NCI-H2171 treated with DMSO at 0.1 percent for 48 hours (cell line): ENCODE measurements around the gene CAPN3.
"Not testable (repeated sequence)": the region's sequence is repeated elsewhere in the genome, so short reads cannot be mapped to it uniquely, and the experiment has no call there.

Experiments used
- DNase-seq: peaks from one replicate; lab custom pipeline; 2025; lab: John Stamatoyannopoulos, UW

Gene CAPN3

GRCh38 chr15:42359249-42359648 lies at the start of gene CAPN3:
TSS of gene CAPN3 (plus strand) at chr15:42359501. CDS start at chr15:42359806, 305 bp downstream.
- no peak for DNase-seq

- DNase-seq: no peak
These were observed 45.8 kb upstream of the CAPN3 start for GRCh38 chr15:42313463-42313862.

GRCh38 chr15:42314818-42315217 lies 44.5 kb upstream of the CAPN3 start:
- no peak for DNase-seq

- DNase-seq: no peak
These were observed 43.8 kb upstream of the CAPN3 start for GRCh38 chr15:42315521-42315920.

DNA sequence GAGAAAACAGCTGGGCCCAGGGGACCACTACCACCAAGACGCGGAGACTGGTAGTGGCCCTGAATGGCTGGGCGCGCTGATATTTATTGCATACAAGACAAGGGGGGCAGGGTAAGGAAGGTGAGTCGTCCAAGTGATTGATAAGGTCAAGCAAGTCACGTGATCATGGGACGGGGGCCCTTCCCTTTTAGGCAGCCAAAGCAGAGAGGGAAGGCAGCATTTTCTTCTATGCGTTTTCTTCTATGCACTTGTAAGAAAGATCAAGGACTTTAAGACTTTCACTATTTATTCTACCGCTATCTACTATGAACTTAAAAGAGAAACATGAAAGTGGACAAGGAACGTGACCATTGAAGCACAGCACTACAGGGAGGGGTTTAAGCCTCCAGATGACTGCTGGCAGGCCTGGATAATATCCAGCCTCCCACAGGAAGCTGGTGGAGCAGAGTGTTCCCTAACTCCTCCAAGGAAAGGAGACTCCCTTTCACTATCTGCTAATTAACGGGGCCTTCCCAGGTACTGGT lies 43.0 kb upstream of the CAPN3 start:
- not testable (repeated sequence) for DNase-seq

DNA sequence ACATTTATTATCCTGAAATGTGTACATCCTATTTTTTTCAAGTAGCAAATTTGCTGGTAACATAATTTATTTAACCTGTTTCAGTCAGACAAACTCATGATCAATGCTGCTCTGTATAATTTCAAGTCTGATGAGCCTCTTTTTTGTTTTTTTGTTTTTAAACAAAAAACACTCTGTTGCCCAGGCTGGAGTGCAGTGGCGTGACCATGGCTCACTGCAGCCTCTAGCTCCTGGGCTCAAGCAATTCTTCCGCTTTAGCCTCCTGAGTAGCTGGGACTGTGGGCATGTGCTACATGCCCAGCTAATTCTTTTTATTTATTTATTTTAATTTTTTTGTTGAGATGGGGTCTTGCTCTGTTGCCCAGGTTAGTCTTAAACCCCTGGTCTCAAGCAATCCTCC lies 40.1 kb upstream of the CAPN3 start:
- no peak for DNase-seq

- DNase-seq: no peak
These were observed 35.0 kb upstream of the CAPN3 start for GRCh38 chr15:42324308-42324707.

DNA sequence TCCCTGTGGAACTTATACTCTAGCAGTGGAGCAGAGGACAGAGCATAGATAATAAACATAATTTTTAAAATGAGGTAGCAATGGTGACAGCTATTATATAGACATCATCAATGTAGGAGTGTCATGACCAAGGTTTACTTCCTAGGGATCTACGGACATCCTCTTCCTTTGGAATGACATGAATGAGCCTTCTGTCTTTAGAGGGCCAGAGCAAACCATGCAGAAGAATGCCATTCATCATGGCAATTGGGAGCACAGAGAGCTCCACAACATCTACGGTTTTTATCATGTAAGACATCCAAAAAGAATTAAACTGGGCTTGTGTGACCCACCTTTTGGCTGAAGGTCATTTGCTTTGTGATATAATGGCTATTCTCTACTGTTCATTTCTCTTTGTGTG lies 30.1 kb upstream of the CAPN3 start:
- no peak for DNase-seq

- no peak for DNase-seq
These were observed 29.3 kb upstream of the CAPN3 start for GRCh38 chr15:42329992-42330391.

DNA sequence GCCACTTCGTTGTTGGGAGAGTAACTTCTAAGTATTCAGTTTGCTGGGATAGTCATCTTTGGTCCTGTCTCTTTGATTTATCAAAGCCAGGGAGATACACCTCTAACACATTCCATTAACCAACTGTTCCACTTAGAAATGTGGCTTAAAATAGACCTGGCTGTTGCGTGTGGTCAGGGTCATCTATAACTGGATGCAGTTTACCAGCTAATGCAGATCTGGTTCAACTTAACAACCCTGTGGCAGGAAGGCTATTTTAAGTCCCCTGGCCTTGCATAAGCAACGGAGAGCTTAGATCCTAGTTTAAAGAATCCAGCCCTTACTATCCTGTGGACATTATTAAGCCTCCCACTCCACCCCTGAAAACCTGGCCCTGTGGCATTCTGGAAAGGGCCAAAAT lies 28.1 kb upstream of the CAPN3 start:
- no peak for DNase-seq

DNA sequence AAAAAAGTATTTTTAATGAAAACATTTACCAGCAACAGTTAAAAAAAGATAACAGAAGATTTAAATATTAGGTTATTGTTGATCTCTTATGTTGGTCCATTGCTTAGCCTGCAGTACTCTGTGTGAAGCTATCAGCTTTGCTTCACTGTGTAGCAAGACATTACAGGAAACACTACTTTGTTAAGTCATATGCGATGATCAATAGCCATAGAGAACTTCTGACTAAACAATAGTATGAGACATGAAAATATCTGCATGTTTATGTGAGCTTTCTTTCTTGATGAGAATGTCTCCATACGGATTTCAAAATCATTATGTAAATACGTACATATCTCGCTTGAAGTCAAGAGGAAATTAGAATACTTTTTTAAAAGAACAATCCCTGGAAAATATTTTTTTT lies 27.0 kb upstream of the CAPN3 start:
- DNase-seq: no peak

DNA sequence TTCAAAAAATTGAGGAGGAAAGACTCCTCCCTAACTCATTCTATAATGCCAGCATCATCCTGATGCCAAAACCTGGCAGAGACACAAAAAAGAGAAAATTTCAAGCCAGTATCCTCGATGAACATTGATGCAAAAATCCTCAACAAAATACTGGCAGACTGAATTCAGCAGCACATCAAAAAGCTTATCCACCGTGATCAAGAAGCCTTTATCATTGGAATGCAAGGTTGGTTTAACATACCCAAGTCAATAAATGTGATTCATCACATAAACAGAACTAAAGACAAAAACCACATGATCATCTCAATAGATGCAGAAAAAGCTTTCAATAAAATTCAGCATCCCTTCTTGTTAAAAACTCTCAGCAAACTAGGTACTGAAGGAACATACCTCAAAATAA lies 24.2 kb upstream of the CAPN3 start:
- DNase-seq: no peak

GRCh38 chr15:42336650-42337049 lies 22.7 kb upstream of the CAPN3 start:
- DNase-seq: not testable (repeated sequence)

- DNase-seq: not testable (repeated sequence)
These were observed 22.2 kb upstream of the CAPN3 start for GRCh38 chr15:42337104-42337503.

DNA sequence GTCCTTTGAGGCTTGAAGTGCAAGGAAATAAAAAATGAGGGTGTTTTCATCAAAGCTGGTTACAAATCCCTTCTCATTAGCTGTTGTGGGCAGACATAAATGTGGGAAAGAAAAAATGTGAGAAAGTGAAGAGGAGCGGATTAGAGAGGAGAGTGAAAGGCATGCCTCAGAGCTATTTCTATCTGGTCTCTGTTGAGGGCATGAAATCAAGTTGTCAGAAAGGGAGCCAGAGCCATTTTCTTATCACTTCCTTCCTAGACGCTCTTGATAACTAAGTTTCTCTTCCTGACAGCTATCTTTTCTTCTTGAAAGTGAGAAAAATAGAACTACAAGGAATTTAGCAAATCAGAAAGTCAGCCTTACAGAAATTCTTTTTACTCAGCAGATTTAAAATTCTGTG lies 20.8 kb upstream of the CAPN3 start:
- no peak for DNase-seq

DNA sequence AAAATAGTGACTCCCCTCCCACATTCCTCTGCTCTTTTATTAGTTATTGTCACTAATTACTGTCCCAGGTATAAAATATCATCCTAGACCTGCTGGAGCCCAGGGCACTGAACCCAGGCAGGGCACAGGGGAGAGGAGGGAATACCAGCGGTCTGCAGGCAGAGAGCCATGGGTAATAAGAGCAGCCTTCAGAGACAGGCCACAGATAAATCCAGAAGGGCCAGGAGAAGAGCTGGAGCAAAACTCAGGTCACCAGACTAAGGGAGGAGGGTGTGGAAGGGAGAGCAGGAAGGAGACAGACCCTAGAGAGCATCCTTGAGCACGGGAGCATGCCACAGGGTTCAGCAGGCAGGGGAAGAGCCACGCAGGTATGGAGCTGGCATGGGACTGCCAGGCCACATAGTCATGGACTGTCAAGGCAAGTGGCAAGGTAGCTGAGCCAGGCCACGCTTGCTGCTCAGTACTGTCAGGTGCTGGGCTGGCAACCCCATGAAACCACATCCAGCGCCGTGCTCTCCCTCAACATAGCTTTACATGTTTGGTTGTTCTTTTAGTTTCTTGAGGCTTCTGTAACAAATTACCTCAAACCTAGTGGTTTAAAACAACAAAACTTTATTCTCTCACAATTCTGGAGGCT lies 15.6 kb upstream of the CAPN3 start:
- no peak for DNase-seq

- DNase-seq: no peak
These were observed 14.5 kb upstream of the CAPN3 start for GRCh38 chr15:42344763-42345162.

- DNase-seq: no peak
These were observed 13.8 kb upstream of the CAPN3 start for GRCh38 chr15:42345504-42345903.

DNA sequence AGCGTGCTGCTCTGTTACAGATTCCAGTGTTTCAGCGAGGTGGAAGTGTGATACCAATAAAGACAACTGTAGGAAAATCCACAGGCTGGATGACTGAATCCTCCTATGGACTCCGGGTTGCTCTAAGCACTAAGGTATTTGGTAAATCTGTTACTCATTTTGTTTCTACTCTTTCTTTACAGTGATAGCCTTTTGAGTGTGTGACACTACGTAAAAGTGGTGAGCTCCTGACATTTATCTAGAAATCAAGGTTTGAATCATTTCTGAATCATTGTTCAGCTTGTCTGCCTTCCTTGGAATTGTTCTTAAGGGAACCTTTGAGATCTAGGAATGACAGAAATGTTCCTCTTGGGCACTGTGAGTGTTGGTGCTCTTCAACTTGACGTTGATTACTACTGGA lies 11.2 kb upstream of the CAPN3 start:
- no peak for DNase-seq

DNA sequence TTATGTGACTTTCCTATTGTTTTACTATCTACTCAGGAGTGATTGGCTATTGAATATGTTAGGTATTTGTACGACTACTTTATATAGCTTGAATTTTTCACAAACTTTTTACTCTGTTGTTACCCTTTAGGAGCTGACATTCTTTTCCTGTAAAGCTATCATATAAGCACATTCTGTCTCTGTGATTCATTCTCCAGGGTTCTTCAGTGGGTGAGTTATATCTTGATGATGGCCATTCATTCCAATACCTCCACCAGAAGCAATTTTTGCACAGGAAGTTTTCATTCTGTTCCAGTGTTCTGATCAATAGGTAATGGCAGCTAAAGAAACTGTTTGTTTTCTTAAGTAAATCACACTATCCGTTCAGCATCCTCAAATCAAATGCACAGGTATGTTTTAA lies 10.1 kb upstream of the CAPN3 start:
- no peak for DNase-seq

- DNase-seq: no peak
These were observed 6.9 kb upstream of the CAPN3 start for GRCh38 chr15:42352401-42352800.

DNA sequence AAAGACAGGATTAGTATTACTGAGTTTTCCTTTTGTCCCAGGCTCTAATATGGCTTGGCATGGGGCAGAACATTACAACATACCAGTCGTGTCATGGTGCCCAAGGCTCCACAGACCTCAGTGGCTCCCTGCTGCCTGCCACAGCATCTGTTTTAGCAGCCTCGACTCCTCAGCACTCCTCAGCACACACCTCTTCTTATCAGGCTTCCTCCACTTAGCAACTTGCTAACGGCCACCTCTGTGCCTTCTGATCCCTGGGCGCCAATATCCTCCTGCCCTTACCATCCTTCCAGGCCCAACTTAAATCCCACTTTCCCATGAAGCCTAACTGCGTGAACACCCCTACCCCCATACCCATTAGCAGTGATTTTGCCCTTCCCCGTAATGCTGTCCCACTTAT lies 6.2 kb upstream of the CAPN3 start:
- DNase-seq: no peak

DNA sequence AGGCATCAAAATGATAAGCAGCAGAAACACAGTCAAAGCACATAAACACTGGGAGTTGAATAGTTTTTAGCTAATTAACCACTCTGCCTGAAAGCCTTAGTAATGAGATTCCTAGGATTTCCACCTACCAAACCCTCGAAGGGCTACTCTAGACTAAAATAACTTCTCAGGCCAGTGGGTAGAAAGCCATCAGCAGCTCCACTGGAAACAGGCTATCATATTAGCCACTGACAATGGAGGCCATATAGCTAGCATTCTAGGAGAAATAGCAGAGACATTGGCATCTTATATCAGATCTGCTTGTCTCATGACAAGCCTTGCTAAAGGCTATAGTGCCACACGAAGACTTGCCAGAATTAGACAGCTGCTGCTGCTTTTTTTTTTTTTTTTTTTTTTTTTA lies 4.5 kb upstream of the CAPN3 start:
- peak; percentile 30 for DNase-seq

DNA sequence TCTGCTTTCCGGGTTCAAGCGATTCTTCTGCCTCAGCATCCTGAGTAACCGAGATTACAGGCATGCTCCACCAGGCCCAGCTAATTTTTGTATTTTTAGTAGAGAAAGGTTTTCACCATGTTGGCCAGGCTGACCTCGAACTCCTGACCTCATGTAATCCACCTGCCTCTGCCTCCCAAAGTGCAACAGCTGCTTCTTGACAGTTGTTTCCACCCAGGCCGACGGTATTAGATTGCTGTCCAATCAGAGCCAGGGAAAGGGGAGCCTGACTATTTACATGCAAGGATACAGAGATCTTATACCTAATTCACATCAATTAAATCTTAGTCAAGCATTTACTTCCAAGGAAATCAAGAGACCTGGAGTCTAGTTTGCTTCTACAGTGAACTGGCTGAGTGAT lies 4.0 kb upstream of the CAPN3 start:
- peak; percentile 6 for DNase-seq
